ENCODE results near the gene CDH6. TPM values are rescaled to one million over a fixed set of nuclear protein-coding genes. Genes with fewer than 3 reads are reported as not detected.

Gene CDH6
- total and polyA plus RNA-seq, 2 donors (not counting 1 experiment from before 2014, with no cell fraction given), result not detected

GRCh38 chr5:31303688-31304087 is 110.2 kb downstream of the CDH6 start:
- DNase-seq (no peak), ATAC-seq (ENCODE audit: low read depth) (no peak)
- Histone ChIP-seq H3K9me3 (ENCODE audit: control extremely low read depth in 1 of 3, control insufficient read depth in 2 of 3, insufficient read depth in 1 of 3, low read length in 2 of 3) (no peaks in the 10 kb centered on the region), H3K79me2 (ENCODE audit: control insufficient read depth, insufficient read depth, low read length) (no peaks in the 10 kb centered on the region), H2AFZ (ENCODE audit: insufficient read depth, low read depth, low read length, poor library complexity, severe bottlenecking) (no peak overlapping the region), H3K4me1 (ENCODE audit: control insufficient read depth in 2 of 2, insufficient read depth in 2 of 2, low read length in 2 of 2) (no peaks in the 10 kb centered on the region), H3K36me3 (replicated peaks in 1 of 2; ENCODE audit: control extremely low read depth in 1 of 2, control insufficient read depth in 1 of 2, extremely low read depth in 1 of 2, insufficient read depth in 2 of 2, low read length in 1 of 2) (no peaks in the 10 kb centered on the region), H3K27ac (ENCODE audit: low read length in 2 of 2) (no peak overlapping the region), H3K9ac (ENCODE audit: low read length) (no peak overlapping the region), H3K4me3 (ENCODE audit: control extremely low read depth in 1 of 5, extremely low read depth in 1 of 5, insufficient read depth in 1 of 5, low read depth in 2 of 5, low read length in 4 of 5) (no peak overlapping the region), H3K4me2 (replicated peaks; ENCODE audit: low read depth, low read length, poor library complexity, severe bottlenecking) (no peak overlapping the region), H3K27me3 (replicated peaks in 1 of 4; ENCODE audit: control extremely low read depth in 1 of 4, control insufficient read depth in 3 of 4, insufficient read depth in 4 of 4, low read length in 3 of 4) (no peaks in the 10 kb centered on the region), H4K20me1 (ENCODE audit: control insufficient read depth, insufficient read depth, low read length, poor library complexity, severe bottlenecking) (no peaks in the 10 kb centered on the region)
- WGBS (ENCODE audit: insufficient coverage), result no CpG with 5 or more reads among the region's 5 CpGs
- H3K9me3 Mint-ChIP-seq (ENCODE audit: insufficient read depth), result peaks cover 2% of the 10 kb centered on the region
- no peaks in the 10 kb centered on the region for H3K27me3 Mint-ChIP-seq
- no peak overlapping the region for H3K4me3 Mint-ChIP-seq
- intact Hi-C loops (cut with micrococcal nuclease), result no loop called here
- H3K4me1 Mint-ChIP-seq, result no peaks in the 10 kb centered on the region
- CTCF ChIA-PET, result no interaction called here
- no peak overlapping the region for H3K27ac Mint-ChIP-seq
- POLR2A ChIA-PET, result no interaction called here
- TF ChIP-seq CTCF (IDR thresholded peaks at IDR 0.05) (no peak), EZH2 (IDR thresholded peaks at IDR 0.05; ENCODE audit: borderline replicate concordance, insufficient read depth, low read depth, low read length, poor library complexity, severe bottlenecking) (no peak)

- Histone ChIP-seq H3K4me2 (replicated peaks; ENCODE audit: low read depth, low read length, poor library complexity, severe bottlenecking) (no peak overlapping the region), H2AFZ (ENCODE audit: insufficient read depth, low read depth, low read length, poor library complexity, severe bottlenecking) (no peak overlapping the region), H3K27me3 (replicated peaks in 1 of 4; ENCODE audit: control extremely low read depth in 1 of 4, control insufficient read depth in 3 of 4, insufficient read depth in 4 of 4, low read length in 3 of 4) (no peaks in the 10 kb centered on the region), H3K36me3 (replicated peaks in 1 of 2; ENCODE audit: control extremely low read depth in 1 of 2, control insufficient read depth in 1 of 2, extremely low read depth in 1 of 2, insufficient read depth in 2 of 2, low read length in 1 of 2) (no peaks in the 10 kb centered on the region), H3K27ac (ENCODE audit: low read length in 2 of 2) (no peak overlapping the region), H3K9ac (ENCODE audit: low read length) (no peak overlapping the region), H3K4me1 (ENCODE audit: control insufficient read depth in 2 of 2, insufficient read depth in 2 of 2, low read length in 2 of 2) (no peaks in the 10 kb centered on the region), H3K4me3 (ENCODE audit: control extremely low read depth in 1 of 5, extremely low read depth in 1 of 5, insufficient read depth in 1 of 5, low read depth in 2 of 5, low read length in 4 of 5) (no peak overlapping the region), H3K79me2 (ENCODE audit: control insufficient read depth, insufficient read depth, low read length) (no peaks in the 10 kb centered on the region), H3K9me3 (ENCODE audit: control extremely low read depth in 1 of 3, control insufficient read depth in 2 of 3, insufficient read depth in 1 of 3, low read length in 2 of 3) (no peaks in the 10 kb centered on the region), H4K20me1 (ENCODE audit: control insufficient read depth, insufficient read depth, low read length, poor library complexity, severe bottlenecking) (no peaks in the 10 kb centered on the region)
- H3K4me3 Mint-ChIP-seq, result no peak overlapping the region
- H3K27me3 Mint-ChIP-seq, result no peaks in the 10 kb centered on the region
- H3K9me3 Mint-ChIP-seq (ENCODE audit: insufficient read depth), result peaks cover 3% of the 10 kb centered on the region
- H3K4me1 Mint-ChIP-seq, result no peaks in the 10 kb centered on the region
- no peak overlapping the region for H3K27ac Mint-ChIP-seq
- POLR2A ChIA-PET, result no interaction called here
- intact Hi-C loops (cut with micrococcal nuclease), result no loop called here
- no peak for DNase-seq
- WGBS (ENCODE audit: insufficient coverage), result 91% methylated on average over 13 of the region's 13 CpGs
- ATAC-seq (ENCODE audit: low read depth), result no peak
- CTCF ChIA-PET, result no interaction called here
- no peak for TF ChIP-seq CTCF (IDR thresholded peaks at IDR 0.05)
- no peak for TF ChIP-seq EZH2 (IDR thresholded peaks at IDR 0.05; ENCODE audit: borderline replicate concordance, insufficient read depth, low read depth, low read length, poor library complexity, severe bottlenecking)
These were observed 124.2 kb downstream of the CDH6 start for GRCh38 chr5:31317665-31318064.

Data from B cell (primary cell).